GM18517 (cell line): Measurements from ENCODE around the gene CHD9.
"Not testable (repeated sequence)": the region's sequence is repeated elsewhere in the genome, so short reads cannot be mapped to it uniquely, and the experiment has no call there.

Source experiments
- ATAC-seq: cut with Tn5 transposase; IDR thresholded peaks from one replicate; pipeline ENCODE4 v1.9.1; 2021; ENCODE audit warnings: mild to moderate bottlenecking, moderate library complexity; ENCODE audit not compliant: unreplicated experiment

Gene CHD9

GRCh38 chr16:53045341-53046220, 9.2 kb upstream of the CHD9 start:
- no peak for ATAC-seq

- not testable (repeated sequence) for ATAC-seq
Observed at GRCh38 chr16:53047515-53047914, 7.3 kb upstream of the CHD9 start.

GRCh38 chr16:53048139-53048915, 6.5 kb upstream of the CHD9 start:
- no peak for ATAC-seq

GRCh38 chr16:53051255-53051654, 3.5 kb upstream of the CHD9 start:
- not testable (repeated sequence) for ATAC-seq

GRCh38 chr16:53052519-53053501, 2.0 kb upstream of the CHD9 start, which contains the start of gene CHD9NB:
Gene CHD9NB, minus strand, starts transcription at chr16:53052897. Its CDS starts 8,739 bp downstream, at chr16:53044158.
- ATAC-seq, result peak; percentile 36

- ATAC-seq, result peak; percentile 14
Observed at GRCh38 chr16:53053967-53054669, 673 bp upstream of the CHD9 start.

GRCh38 chr16:53055541-53056391, 975 bp downstream of the CHD9 start:
- ATAC-seq, result no peak

- ATAC-seq, result no peak
Observed at GRCh38 chr16:53056392-53056881, 1.6 kb downstream of the CHD9 start.

GRCh38 chr16:53057658-53058057, 2.9 kb downstream of the CHD9 start:
- ATAC-seq, result no peak

GRCh38 chr16:53058441-53058840, 3.6 kb downstream of the CHD9 start:
- no peak for ATAC-seq

- no peak for ATAC-seq
Observed at GRCh38 chr16:53058882-53059281, 4.1 kb downstream of the CHD9 start.

GRCh38 chr16:53059672-53060071, 4.9 kb downstream of the CHD9 start:
- ATAC-seq, result no peak

GRCh38 chr16:53061256-53061655, 6.5 kb downstream of the CHD9 start:
- ATAC-seq, result peak; percentile 10

GRCh38 chr16:53061701-53062159, 6.9 kb downstream of the CHD9 start:
- ATAC-seq, result peak; percentile 86

- no peak for ATAC-seq
Observed at GRCh38 chr16:53064081-53064578, 9.3 kb downstream of the CHD9 start.

- ATAC-seq, result no peak
Observed at GRCh38 chr16:53065461-53066061, 10.8 kb downstream of the CHD9 start.

GRCh38 chr16:53067675-53068074, 12.9 kb downstream of the CHD9 start:
- no peak for ATAC-seq

GRCh38 chr16:53068423-53068833, 13.6 kb downstream of the CHD9 start:
- peak; percentile 57 for ATAC-seq
